GM12875 (cell line): ENCODE data around the gene KLF6.
A peak's percentile ranks its signal among the peaks of the same experiment; 100 is the strongest.

Experiments used
- H3K4me3 ChIP-seq: one replicate; pipeline ENCODE4 v1.5.1; 2011; ENCODE audit warnings: low read depth, low read length, control low read depth
- TF ChIP-seq, protein P1 (sequence below): IDR thresholded peaks from 2 replicates; pipeline ENCODE4 v1.5.1; 2011; ENCODE audit warnings: low read depth, mild to moderate bottlenecking, control low read depth, inconsistent platforms, low read length, moderate library complexity, borderline replicate concordance; ENCODE audit not compliant: insufficient read depth

The KLF6 gene

GRCh38 chr10:3787816-3788215 is 2.8 kb upstream of the KLF6 start:
- TF ChIP-seq, protein P1, sequence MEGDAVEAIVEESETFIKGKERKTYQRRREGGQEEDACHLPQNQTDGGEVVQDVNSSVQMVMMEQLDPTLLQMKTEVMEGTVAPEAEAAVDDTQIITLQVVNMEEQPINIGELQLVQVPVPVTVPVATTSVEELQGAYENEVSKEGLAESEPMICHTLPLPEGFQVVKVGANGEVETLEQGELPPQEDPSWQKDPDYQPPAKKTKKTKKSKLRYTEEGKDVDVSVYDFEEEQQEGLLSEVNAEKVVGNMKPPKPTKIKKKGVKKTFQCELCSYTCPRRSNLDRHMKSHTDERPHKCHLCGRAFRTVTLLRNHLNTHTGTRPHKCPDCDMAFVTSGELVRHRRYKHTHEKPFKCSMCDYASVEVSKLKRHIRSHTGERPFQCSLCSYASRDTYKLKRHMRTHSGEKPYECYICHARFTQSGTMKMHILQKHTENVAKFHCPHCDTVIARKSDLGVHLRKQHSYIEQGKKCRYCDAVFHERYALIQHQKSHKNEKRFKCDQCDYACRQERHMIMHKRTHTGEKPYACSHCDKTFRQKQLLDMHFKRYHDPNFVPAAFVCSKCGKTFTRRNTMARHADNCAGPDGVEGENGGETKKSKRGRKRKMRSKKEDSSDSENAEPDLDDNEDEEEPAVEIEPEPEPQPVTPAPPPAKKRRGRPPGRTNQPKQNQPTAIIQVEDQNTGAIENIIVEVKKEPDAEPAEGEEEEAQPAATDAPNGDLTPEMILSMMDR, result no peak
- H3K4me3 ChIP-seq, result no peak overlapping the region

GRCh38 chr10:3787016-3787400 is 2.0 kb upstream of the KLF6 start:
- no peak overlapping the region for H3K4me3 ChIP-seq
- TF ChIP-seq, protein P1, result no peak

- TF ChIP-seq, protein P1, result no peak
- H3K4me3 ChIP-seq, result no peak overlapping the region
Measured at GRCh38 chr10:3786295-3787015, 1.4 kb upstream of the KLF6 start.

- TF ChIP-seq, protein P1, result no peak
- peak overlapping the region; percentile 77 for H3K4me3 ChIP-seq
Measured at GRCh38 chr10:3785851-3786271, 852 bp upstream of the KLF6 start.

GRCh38 chr10:3785251-3785850 is 342 bp upstream of the KLF6 start:
- peak overlapping the region; percentile 93 for H3K4me3 ChIP-seq
- TF ChIP-seq, protein P1, result no peak

- TF ChIP-seq, protein P1, result no peak
- peak overlapping the region; percentile 93 for H3K4me3 ChIP-seq
Measured at GRCh38 chr10:3783682-3784432, 1.2 kb downstream of the KLF6 start.
